Lung (tissue), 12 donors: ENCODE results near the gene GABARAPL2. TPM values are rescaled to one million over a fixed set of nuclear protein-coding genes. Genes with fewer than 3 reads are reported as not detected.
A peak's percentile ranks its signal among the peaks of the same experiment; 100 is the strongest.
"Not testable (repeated sequence)": the region's sequence is repeated elsewhere in the genome, so short reads cannot be mapped to it uniquely, and the experiment has no call there.

ENCODE experiments used
- ATAC-seq: fragments of 200-7000 bp; cut with Tn5 transposase; one replicate; pipeline ENCODE4 v1.9.1; 2020; ENCODE audit warnings: moderate number of reproducible peaks; ENCODE audit not compliant: insufficient read depth, low FRiP score
- DNase-seq, 3 donors: peaks; one replicate each; pipeline ENCODE4 v3.0.0-alpha.2; 2013 to 2017
- H3K27ac ChIP-seq, 2 donors: one replicate each; pipeline ENCODE4 v1.5.1; 2013; ENCODE audit warnings: mild to moderate bottlenecking in 2 of 2, moderate library complexity in 2 of 2, control low read depth in 1 of 2, inconsistent platforms in 1 of 2, low read depth in 1 of 2, low read length in 1 of 2
- H3K27me3 ChIP-seq, 3 donors: one replicate each; pipeline ENCODE4 v1.5.1; 2013; ENCODE audit warnings: low read length in 2 of 3; ENCODE audit not compliant: control insufficient read depth in 3 of 3, insufficient read depth in 3 of 3
- H3K36me3 ChIP-seq, 4 donors: one replicate each; pipeline ENCODE4 v1.5.1; 2013; ENCODE audit warnings: low read length in 4 of 4, mild to moderate bottlenecking in 1 of 4, moderate library complexity in 1 of 4; ENCODE audit not compliant: control insufficient read depth in 4 of 4, insufficient read depth in 4 of 4
- H3K4me1 ChIP-seq, 5 donors: one replicate each; pipeline ENCODE4 v1.5.1; 2013; ENCODE audit warnings: low read length in 5 of 5, mild to moderate bottlenecking in 2 of 5, moderate library complexity in 1 of 5; ENCODE audit not compliant: control insufficient read depth in 5 of 5, insufficient read depth in 5 of 5
- H3K4me3 ChIP-seq: one replicate; pipeline ENCODE4 v1.5.1; 2013; ENCODE audit warnings: mild to moderate bottlenecking, control low read depth, moderate library complexity
- H3K9ac ChIP-seq, 2 donors: one replicate each; pipeline ENCODE4 v1.5.1; 2013; ENCODE audit warnings: low read length in 2 of 2, control low read depth in 1 of 2; ENCODE audit not compliant: insufficient read depth in 1 of 2
- H3K9me3 ChIP-seq, 4 donors: one replicate each; pipeline ENCODE4 v1.5.1; 2013; ENCODE audit warnings: low read length in 3 of 4, mild to moderate bottlenecking in 1 of 4, moderate library complexity in 1 of 4; ENCODE audit not compliant: control insufficient read depth in 4 of 4, insufficient read depth in 3 of 4
- CTCF ChIP-seq: IDR thresholded peaks from 2 replicates; pipeline ENCODE4 v1.5.1; 2012; ENCODE audit warnings: mild to moderate bottlenecking; ENCODE audit errors: control extremely low read depth, extremely low read depth
- WGBS, 2 donors: extraction: QIAGEN DNeasy Blood & Tissue Kit; methylation state at CpG; one replicate each; pipeline ENCODE4 v1.1.7; 2013; 5-methylcytosine and 5-hydroxymethylcytosine counted together
- polyA plus RNA-seq, 2 donors: library from polyadenylated mRNA; stranded (reverse); fragments of 200-250 nt; gene quantifications; one replicate each; pipeline ENCODE4 v1.2.1, GENCODE V29; 2013
- total RNA-seq, 2 donors: library from RNA; depleted of rRNA in 1 of 2; stranded (reverse); fragments of >200 nt in 1 of 2; gene quantifications; one replicate each; pipeline ENCODE4 v1.2.1, GENCODE V29; 2014 to 2021
- donor health status: control.
- donor health status: control.
- donor health status: Bipolar disorder and iron deficiency.
- donor health status: healthy.
- donor health status: DM: yes; HTN: yes; CAD: no.

GABARAPL2 gene
- total and polyA plus RNA-seq, 4 donors = 72.9 to 180 (median 104) TPM

GRCh38 chr16:75589306-75589705 lies 23.1 kb downstream of the GABARAPL2 start:
- no peak for TF ChIP-seq CTCF
- WGBS, 2 donors = 78 to 82% methylated on average over 3 of the region's 3 CpGs
- Histone ChIP-seq H3K4me3 (no peak overlapping the region), H3K27ac (peak overlapping the region; percentile 5 to 51), H3K9ac (no peak overlapping the region), H3K4me1 (peaks cover 2 to 9% (median 7%) of the 10 kb centered on the region in 5 donors), H3K27me3 (no peaks in the 10 kb centered on the region), H3K36me3 (peaks cover 0 to 11% (median 2%) of the 10 kb centered on the region in 4 donors), H3K9me3 (no peaks in the 10 kb centered on the region)
- no peak for DNase-seq
- ATAC-seq = no peak

- no peak for TF ChIP-seq CTCF
- peaks cover 0 to 11% (median 2%) of the 10 kb centered on the region in 4 donors for H3K36me3 ChIP-seq
- H3K4me1 ChIP-seq = peaks cover 2 to 9% (median 7%) of the 10 kb centered on the region in 5 donors
- peak overlapping the region; percentile 26 to 65 for H3K9ac ChIP-seq
- no peaks in the 10 kb centered on the region for H3K27me3 ChIP-seq
- no peak overlapping the region for H3K4me3 ChIP-seq
- ATAC-seq (peak; percentile 51), DNase-seq (peak; percentile 87 to 94 (median 93))
- no peaks in the 10 kb centered on the region for H3K9me3 ChIP-seq
- H3K27ac ChIP-seq = peak overlapping the region; percentile 37 to 93
- 69 to 74% methylated on average over 8 of the region's 8 CpGs for WGBS, 2 donors
Observed at GRCh38 chr16:75590920-75591843, 25.0 kb downstream of the GABARAPL2 start.

- H3K36me3 ChIP-seq, ATAC-seq, H3K4me1 ChIP-seq, H3K4me3 ChIP-seq, H3K9me3 ChIP-seq, H3K27ac ChIP-seq, H3K27me3 ChIP-seq: not testable (repeated sequence)
- DNase-seq = peak in 2 of 3 donors; percentile 22 to 43
- 66 to 72% methylated on average over 7 of the region's 9 CpGs for WGBS, 2 donors
- H3K9ac ChIP-seq = peak overlapping the region in 1 of 2 donors; percentile 42
Observed at GRCh38 chr16:75591927-75592326, 25.7 kb downstream of the GABARAPL2 start.

DNA sequence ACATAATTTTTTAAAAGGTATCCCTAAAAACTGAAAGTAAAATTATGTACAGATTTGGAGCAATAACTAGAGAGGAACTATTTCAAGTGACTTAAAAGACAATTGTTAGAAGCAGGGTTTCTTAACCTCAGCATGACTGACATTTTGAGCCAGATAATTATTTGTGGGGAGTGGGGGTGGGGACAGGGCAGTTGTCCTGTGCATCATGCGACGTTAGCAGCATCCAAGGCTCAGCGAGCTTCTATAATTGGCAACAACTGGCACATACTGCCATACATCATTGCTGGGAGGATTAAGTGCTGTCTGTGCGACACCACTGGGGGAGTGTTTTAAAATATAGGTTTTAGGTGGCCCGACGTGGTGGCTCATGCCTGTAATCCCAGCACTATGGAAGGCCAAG lies 27.1 kb downstream of the GABARAPL2 start:
- H3K27me3 ChIP-seq = no peaks in the 10 kb centered on the region
- H3K4me3 ChIP-seq = no peak overlapping the region
- peaks cover 0 to 9% (median 7%) of the 10 kb centered on the region in 5 donors for H3K4me1 ChIP-seq
- no peak for ATAC-seq
- no peak for DNase-seq
- no peak for TF ChIP-seq CTCF
- H3K9ac ChIP-seq = no peak overlapping the region
- no peak overlapping the region for H3K27ac ChIP-seq
- peaks cover 3 to 13% (median 11%) of the 10 kb centered on the region in 4 donors for H3K36me3 ChIP-seq
- 91 to 95% methylated on average over 6 of the region's 6 CpGs for WGBS, 2 donors
- H3K9me3 ChIP-seq = peaks cover 0 to 3% (median 1%) of the 10 kb centered on the region in 4 donors
